K562 (cell line): ENCODE data around the gene SNUPN. TPM values are rescaled to one million over a fixed set of nuclear protein-coding genes. Genes with fewer than 3 reads are reported as not detected.

Experiments used
- ATAC-seq: fragments of 200-7000 bp; cut with Tn5 transposase; 3 replicates; pipeline ENCODE4 v1.9.1; 2020; ENCODE audit warnings: moderate library complexity
- BruUV-seq: library from RNA; stranded (reverse); fragments of 400-500 nt; replicated peaks from 2 replicates; lab custom pipeline; 2021; lab: Mats Ljungman, UMichigan
- CTCF ChIA-PET: fragments of 300-600 bp; formaldehyde crosslinking; extraction: SDS; loops from one replicate; lab custom pipeline; 2021; ENCODE audit warnings: low intra/inter-chr PET ratio; lab: Yijun Ruan, JAX
- POLR2A ChIA-PET: fragments of 300-600, 350-650 bp; sonication (Branson Sonifier 250); formaldehyde crosslinking; extraction: SDS; loops from one replicate; lab custom pipeline; 2021; ENCODE audit warnings: antibody characterized with exemption, inconsistent platforms; lab: Yijun Ruan, JAX
- DNase-seq, 4 experiments: peaks; one replicate each; pipeline versions ENCODE4 v3.0.0 to v3.0.0-alpha.2; 2011 to 2018; ENCODE audit warnings: low spot score in 3 of 4, mixed read lengths in 3 of 4; ENCODE audit errors: extremely low read depth in 1 of 4
- FAIRE-seq: peaks from 2 replicates; lab custom pipeline; 2011; peaks lifted over from hg19 to GRCh38; lab: Jason Lieb, UNC
- H2AFZ ChIP-seq: 2 replicates; pipeline ENCODE4 v1.6.0; 2011; ENCODE audit warnings: low read depth, low read length, control low read depth, inconsistent platforms
- H3K27ac ChIP-seq: fragments of 200-600 bp; 3 replicates; pipeline ENCODE4 v1.8.0; 2011; ENCODE audit warnings: low read depth, mild to moderate bottlenecking, control low read depth, inconsistent platforms, low read length, moderate library complexity, mixed read lengths; ENCODE audit errors: extremely low read depth
- H3K27me3 ChIP-seq, 2 experiments: fragments of 300-600 bp in 1 of 2; 2 replicates in 1 of 2; 3 replicates in 1 of 2; pipeline versions ENCODE4 v1.6.0 to v1.8.0; 2011; ENCODE audit warnings: inconsistent platforms in 2 of 2, low read length in 2 of 2, mild to moderate bottlenecking in 1 of 2, mixed read lengths in 1 of 2, moderate library complexity in 1 of 2; ENCODE audit not compliant: control insufficient read depth in 2 of 2, insufficient read depth in 2 of 2
- H3K36me3 ChIP-seq: fragments of 300-600 bp; 3 replicates; pipeline ENCODE4 v1.8.0; 2011; ENCODE audit warnings: mild to moderate bottlenecking, low read length, inconsistent platforms; ENCODE audit not compliant: control insufficient read depth, insufficient read depth
- H3K4me1 ChIP-seq, 2 experiments: fragments of 200-600 bp in 1 of 2; replicated peaks in 1 of 2; 2 replicates in 1 of 2; 3 replicates in 1 of 2; pipeline versions ENCODE4 v1.5.1 to v1.8.0; 2011; ENCODE audit warnings: inconsistent platforms in 2 of 2, low read length in 2 of 2, mild to moderate bottlenecking in 1 of 2, mixed read lengths in 1 of 2, moderate library complexity in 1 of 2; ENCODE audit not compliant: control insufficient read depth in 2 of 2, insufficient read depth in 2 of 2
- H3K4me2 ChIP-seq: 2 replicates; pipeline ENCODE4 v1.6.1; 2011; ENCODE audit warnings: low read length, control low read depth, inconsistent platforms, mixed read lengths; ENCODE audit not compliant: insufficient read depth
- H3K4me3 ChIP-seq: fragments of 200-600 bp; sonication (generic), shearing (Covaris generic); 2 replicates; pipeline ENCODE4 v1.5.1; 2016; ENCODE audit warnings: control low read depth, inconsistent platforms
- H3K79me2 ChIP-seq: fragments of 200-600 bp; 3 replicates; pipeline ENCODE4 v1.8.0; 2011; ENCODE audit warnings: low read length, inconsistent platforms; ENCODE audit not compliant: control insufficient read depth, insufficient read depth
- H3K9ac ChIP-seq, 2 experiments: 2 replicates each; pipeline versions ENCODE4 v1.6.0 to v1.6.1; 2011; ENCODE audit warnings: low read depth in 2 of 2, low read length in 2 of 2, control low read depth in 1 of 2, inconsistent platforms in 1 of 2, mild to moderate bottlenecking in 1 of 2, mixed read lengths in 1 of 2; ENCODE audit not compliant: insufficient read depth in 1 of 2
- H3K9me1 ChIP-seq: one replicate; pipeline ENCODE4 v1.6.0; 2011; ENCODE audit warnings: inconsistent platforms, mild to moderate bottlenecking, low read length, moderate library complexity; ENCODE audit not compliant: control insufficient read depth, insufficient read depth
- H3K9me3 ChIP-seq: replicated peaks from 2 replicates; pipeline ENCODE4 v1.5.1; 2011; ENCODE audit warnings: low read depth, low read length, inconsistent platforms; ENCODE audit not compliant: control insufficient read depth, insufficient read depth
- H4K20me1 ChIP-seq: replicated peaks from 2 replicates; pipeline ENCODE4 v1.6.1; 2011; ENCODE audit warnings: low read length, inconsistent platforms, mixed read lengths; ENCODE audit not compliant: control insufficient read depth, insufficient read depth
- BACH1 ChIP-seq: fragments of 200-800 bp; sonication (Bioruptor generic); IDR thresholded peaks from 2 replicates; pipeline ENCODE4 v1.6.1; 2016; ENCODE audit warnings: missing genetic modification characterization, missing compliant biosample characterization
- ILK ChIP-seq: fragments of 450-650 bp; IDR thresholded peaks from 2 replicates; pipeline ENCODE4 v1.6.1; 2016; ENCODE audit warnings: missing genetic modification characterization, low read depth, mild to moderate bottlenecking, missing compliant biosample characterization, moderate library complexity, borderline replicate concordance
- MEIS2 ChIP-seq: fragments of 450-650 bp; IDR thresholded peaks from 2 replicates; pipeline ENCODE4 v1.6.1; 2014; ENCODE audit warnings: mild to moderate bottlenecking; ENCODE audit not compliant: partially characterized antibody
- PCBP1 ChIP-seq: fragments of 200-400 bp; formaldehyde crosslinking; IDR thresholded peaks from 2 replicates; pipeline ENCODE4 v1.6.1; 2018; ENCODE audit warnings: mild to moderate bottlenecking, low read depth, low read length; ENCODE audit not compliant: poor library complexity, severe bottlenecking
- PHB ChIP-seq: fragments of 250-450 bp; sonication (Bioruptor Pico); IDR thresholded peaks from 2 replicates; pipeline ENCODE4 v1.5.0; 2021
- RNF2 ChIP-seq: sonication (generic); IDR thresholded peaks from 2 replicates; pipeline ENCODE4 v1.6.1; 2016
- SMC3 ChIP-seq: conservative IDR thresholded peaks from 2 replicates; pipeline ENCODE4 v1.6.1; 2011; ENCODE audit warnings: low read depth, low read length, improper control_type of control experiment; ENCODE audit not compliant: insufficient read depth
- TCFL5 ChIP-seq: fragments of 250-450 bp; sonication (Bioruptor Pico); conservative IDR thresholded peaks from 2 replicates; pipeline ENCODE4 v1.6.1; 2021; ENCODE audit warnings: mild to moderate bottlenecking, moderate library complexity, matching md5 sums
- ZBTB33 ChIP-seq: sonication (generic); formaldehyde crosslinking; IDR thresholded peaks from 2 replicates; pipeline ENCODE4 v1.8.1; 2023; ENCODE audit warnings: mild to moderate bottlenecking, missing genetic modification reagents
- ZNF121 ChIP-seq: sonication (generic); formaldehyde crosslinking; conservative IDR thresholded peaks from 2 replicates; pipeline ENCODE4 v1.8.0; 2022; ENCODE audit warnings: missing genetic modification reagents
- WGBS: fragments of 100-300 bp; shearing (Covaris generic); methylation state at CpG from one replicate; pipeline ENCODE4 v1.1.6; 2016; ENCODE audit warnings: low coverage, mixed read lengths; ENCODE audit not compliant: insufficient coverage; ENCODE audit errors: missing lambda C conversion rate; 5-methylcytosine and 5-hydroxymethylcytosine counted together
- in situ Hi-C: fragments of 300-500 bp; cut with MboI; formaldehyde crosslinking; loops from 4 replicates; pipeline ENCODE4 v1.15.0; 2018; ENCODE audit warnings: inconsistent platforms, mixed read lengths
- intact Hi-C: fragments of 100-400 bp; cut with micrococcal nuclease; formaldehyde crosslinking; loops from 2 replicates; pipeline ENCODE4 v1.14.2; 2022
- polyA plus RNA-seq, 8 experiments: library from polyadenylated mRNA; depleted of rRNA in 4 of 8; stranded (reverse) in 5 of 8; unstranded in 3 of 8; fragments of >200 nt; fragmentation: Nextera tagmentation in 2 of 8; fragmentation: Illumina TruSeq in 1 of 8; extraction: Ambion mirVana in 2 of 8; extraction: Trizol in 1 of 8; gene quantifications; 2 replicates each; pipeline versions ENCODE4 v1.2.1 to v1.2.3, GENCODE V29; 2011 to 2014; ENCODE audit warnings: inconsistent platforms in 1 of 8, missing spikeins in 1 of 8
- total RNA-seq, 7 experiments: library from RNA; depleted of rRNA in 6 of 7; stranded (reverse); fragments of >200 nt in 6 of 7; fragmentation: Illumina TruSeq in 2 of 7; extraction: Trizol in 2 of 7; gene quantifications; 2 replicates each; pipeline versions ENCODE4 v1.2.1 to v1.2.3, GENCODE V29; 2011 to 2021; ENCODE audit warnings: low replicate concordance in 1 of 7

The SNUPN gene
- total and polyA plus RNA-seq, 9 of the 15 experiments (the other 6 are each of a cell fraction or from before 2014, with no cell fraction given), result 32.2 to 78.3 (median 40.0) TPM

GRCh38 chr15:75659928-75660645 lies 34.6 kb upstream of the SNUPN start (continued):
- TF ChIP-seq PHB (CRISPR knock-in tag) (no peak), ILK (tag) (no peak)
- TF ChIP-seq, all 486 proteins: peak for 0

- BruUV-seq, result no TSS peak
- Histone ChIP-seq H2AFZ (no peak overlapping the region), H3K9ac (no peak overlapping the region), H3K4me1 (peaks cover 0 to 19% of the 10 kb centered on the region in 2 experiments; a peak in 2 of 5 replicates), H3K27ac (no peak overlapping the region), H3K9me1 (no peaks in the 10 kb centered on the region), H3K9me3 (no peaks in the 10 kb centered on the region), H3K36me3 (peaks cover 28% of the 10 kb centered on the region; the same call in 2 of the 3 replicates), H3K4me3 (no peak overlapping the region), H4K20me1 (0 out of 2 replicates have a peak, but pooled peaks cover 7% of the 10 kb centered on the region)
- DNase-seq (no peak), ATAC-seq (no peak), FAIRE-seq (no peak)
- WGBS, result 71% methylated on average over 9 of the region's 9 CpGs
- in situ Hi-C loops, result no loop called here
- no peak for TF ChIP-seq SMC3
- no peak for TF ChIP-seq ZBTB33 (CRISPR knock-in tag)
- TF ChIP-seq MEIS2, result no peak
- TF ChIP-seq PCBP1, result no peak
- no peak for TF ChIP-seq ZNF121
- no peak for TF ChIP-seq BACH1 (tag)
- no peak for TF ChIP-seq RNF2
- no peak for TF ChIP-seq TCFL5 (CRISPR knock-in tag)
- TF ChIP-seq, all 486 proteins: peak for 0
- Histone ChIP-seq H3K27me3 (no peaks in the 10 kb centered on the region), H3K4me2 (no peak overlapping the region), H3K79me2 (peaks cover 4% of the 10 kb centered on the region; the same call in 1 of the 3 replicates)
- intact Hi-C loops, result no loop called here
- ChIA-PET POLR2A (interaction anchor here (0.6 to 1.4 kb wide), 2 partner anchors 9 to 423 kb away, joined by 3 read pairs; no protein-coding TSS in a partner anchor), CTCF (no interaction called here)
These were observed 33.7 kb upstream of the SNUPN start for GRCh38 chr15:75659141-75659771.
